IMR-90 (cell line): Measurements from ENCODE around the gene IGIP. TPM values are rescaled to one million over a fixed set of nuclear protein-coding genes. Genes with fewer than 3 reads are reported as not detected.

Experiments
- ATAC-seq: fragments of 200-7000 bp; cut with Tn5 transposase; 2 replicates; pipeline ENCODE4 v1.9.1; 2020; ENCODE audit warnings: low read depth, mild to moderate bottlenecking, moderate library complexity
- BruUV-seq: library from RNA; stranded (reverse); fragments of 400-500 nt; replicated peaks from 2 replicates; lab custom pipeline; 2021; lab: Mats Ljungman, UMichigan
- CTCF ChIA-PET: fragments of 300-600 bp; formaldehyde crosslinking; extraction: SDS; loops from one replicate; lab custom pipeline; 2021; ENCODE audit warnings: antibody characterized with exemption; lab: Yijun Ruan, JAX
- POLR2A ChIA-PET: fragments of 300-600 bp; sonication (Branson Sonifier 250); formaldehyde crosslinking; loops from one replicate; lab custom pipeline; 2022; ENCODE audit warnings: antibody characterized with exemption; ENCODE audit not compliant: unreplicated experiment; lab: Charles Lee
- DNase-seq: peaks from one replicate; pipeline ENCODE4 v3.0.0; 2013
- H2AFZ ChIP-seq: replicated peaks from 2 replicates; pipeline ENCODE3; 2013; ENCODE audit warnings: low read length, mild to moderate bottlenecking; ENCODE audit not compliant: poor library complexity
- H2AK5ac ChIP-seq: 2 replicates; pipeline ENCODE4 v1.6.1; 2013; ENCODE audit warnings: low read depth, low read length, inconsistent platforms
- H2AK9ac ChIP-seq: replicated peaks from 2 replicates; pipeline ENCODE3; 2013; ENCODE audit warnings: mild to moderate bottlenecking, low read depth, low read length, moderate library complexity; ENCODE audit not compliant: poor library complexity
- H2BK120ac ChIP-seq: 2 replicates; pipeline ENCODE4 v1.6.1; 2013; ENCODE audit warnings: low read depth, low read length, inconsistent platforms
- H2BK15ac ChIP-seq: 3 replicates; pipeline ENCODE4 v1.6.1; 2013; ENCODE audit warnings: low read depth, low read length, inconsistent platforms
- H2BK20ac ChIP-seq: 2 replicates; pipeline ENCODE4 v1.6.1; 2013; ENCODE audit warnings: low read depth, mild to moderate bottlenecking, inconsistent platforms, low read length, moderate library complexity
- H2BK5ac ChIP-seq: 2 replicates; pipeline ENCODE4 v1.6.1; 2013; ENCODE audit warnings: mild to moderate bottlenecking, low read depth, low read length, inconsistent platforms; ENCODE audit not compliant: poor library complexity, severe bottlenecking
- H3K14ac ChIP-seq: replicated peaks from 2 replicates; pipeline ENCODE4 v1.6.1; 2013; ENCODE audit warnings: low read depth, low read length, inconsistent platforms
- H3K18ac ChIP-seq: 2 replicates; pipeline ENCODE4 v1.6.1; 2013; ENCODE audit warnings: low read depth, low read length, control low read depth
- H3K23ac ChIP-seq: 2 replicates; pipeline ENCODE4 v1.6.1; 2013; ENCODE audit warnings: low read depth, low read length, inconsistent platforms
- H3K27ac ChIP-seq: 2 replicates; pipeline ENCODE4 v1.5.1; 2013; ENCODE audit warnings: mild to moderate bottlenecking, control low read depth, low read length; ENCODE audit not compliant: insufficient read depth
- H3K27me3 ChIP-seq: 2 replicates; pipeline ENCODE4 v1.6.1; 2013; ENCODE audit warnings: low read length; ENCODE audit not compliant: control insufficient read depth, insufficient read depth
- H3K36me3 ChIP-seq: 2 replicates; pipeline ENCODE4 v1.6.1; 2013; ENCODE audit warnings: low read length, mixed read lengths; ENCODE audit not compliant: control insufficient read depth, insufficient read depth
- H3K4ac ChIP-seq: 2 replicates; pipeline ENCODE4 v1.6.1; 2013; ENCODE audit warnings: low read depth, low read length, inconsistent platforms
- H3K4me1 ChIP-seq: 2 replicates; pipeline ENCODE4 v1.6.1; 2013; ENCODE audit warnings: low read length, mixed read lengths; ENCODE audit not compliant: control insufficient read depth, insufficient read depth
- H3K4me2 ChIP-seq: 2 replicates; pipeline ENCODE4 v1.6.1; 2013; ENCODE audit warnings: low read depth, mild to moderate bottlenecking, control low read depth, low read length, moderate library complexity
- H3K4me3 ChIP-seq: 2 replicates; pipeline ENCODE4 v1.5.1; 2013; ENCODE audit warnings: low read depth, mild to moderate bottlenecking, control low read depth, low read length, moderate library complexity; ENCODE audit not compliant: insufficient read depth
- H3K56ac ChIP-seq: 2 replicates; pipeline ENCODE4 v1.6.1; 2013; ENCODE audit warnings: low read length, inconsistent platforms; ENCODE audit not compliant: insufficient read depth; ENCODE audit errors: extremely low read depth
- H3K79me1 ChIP-seq, 2 experiments: 2 replicates each; pipeline ENCODE4 v1.6.1; 2013; ENCODE audit warnings: low read length in 2 of 2, inconsistent platforms in 1 of 2, low read depth in 1 of 2
- H3K9ac ChIP-seq: 2 replicates; pipeline ENCODE4 v1.6.1; 2013; ENCODE audit warnings: low read depth, low read length, control low read depth
- H3K9me1 ChIP-seq: 2 replicates; pipeline ENCODE4 v1.6.1; 2013; ENCODE audit warnings: low read length, inconsistent platforms; ENCODE audit not compliant: insufficient read depth
- H3K9me3 ChIP-seq: 2 replicates; pipeline ENCODE4 v1.6.1; 2013; ENCODE audit warnings: low read length; ENCODE audit not compliant: control insufficient read depth, insufficient read depth
- H4K20me1 ChIP-seq: 2 replicates; pipeline ENCODE4 v1.6.1; 2013; ENCODE audit warnings: low read length, inconsistent platforms; ENCODE audit not compliant: insufficient read depth
- H4K5ac ChIP-seq: 2 replicates; pipeline ENCODE4 v1.6.1; 2013; ENCODE audit warnings: mild to moderate bottlenecking, low read depth, low read length, control low read depth
- H4K8ac ChIP-seq, 2 experiments: 2 replicates each; pipeline ENCODE4 v1.6.1; 2013; ENCODE audit warnings: low read depth in 2 of 2, low read length in 2 of 2, control low read depth in 1 of 2, inconsistent platforms in 1 of 2
- H4K91ac ChIP-seq: 2 replicates; pipeline ENCODE4 v1.6.1; 2013; ENCODE audit warnings: low read depth, low read length, inconsistent platforms; ENCODE audit not compliant: insufficient read depth
- BHLHE40 ChIP-seq: fragments of 150-350 bp; IDR thresholded peaks from 2 replicates; pipeline ENCODE4 v1.6.1; 2016; ENCODE audit warnings: mild to moderate bottlenecking, low read depth, low read length
- CEBPB ChIP-seq: IDR thresholded peaks from 2 replicates; pipeline ENCODE4 v1.6.1; 2012; ENCODE audit warnings: low read depth, low read length, improper control_type of control experiment
- CHD1 ChIP-seq: IDR thresholded peaks from 2 replicates; pipeline ENCODE4 v1.6.1; 2012; ENCODE audit warnings: low read depth, low read length, improper control_type of control experiment
- FOS ChIP-seq: fragments of 150-350 bp; IDR thresholded peaks from 2 replicates; pipeline ENCODE4 v1.6.1; 2016; ENCODE audit warnings: low read depth, low read length
- MAFK ChIP-seq: IDR thresholded peaks from 2 replicates; pipeline ENCODE4 v1.6.1; 2012; ENCODE audit warnings: low read depth, low read length, improper control_type of control experiment
- MAZ ChIP-seq: IDR thresholded peaks from 2 replicates; pipeline ENCODE4 v1.6.1; 2012; ENCODE audit warnings: low read depth, mild to moderate bottlenecking, low read length, improper control_type of control experiment, moderate library complexity, borderline replicate concordance
- MXI1 ChIP-seq: IDR thresholded peaks from 2 replicates; pipeline ENCODE4 v1.6.1; 2012; ENCODE audit warnings: low read depth, mild to moderate bottlenecking, low read length, moderate library complexity, borderline replicate concordance
- NFE2L2 ChIP-seq: fragments of 150-350 bp; IDR thresholded peaks from 2 replicates; pipeline ENCODE4 v1.6.1; 2016; ENCODE audit warnings: low read depth, mild to moderate bottlenecking, low read length
- POLR2A ChIP-seq: IDR thresholded peaks from 2 replicates; pipeline ENCODE4 v1.6.1; 2012; ENCODE audit warnings: mild to moderate bottlenecking, low read depth, low read length
- RAD21 ChIP-seq: IDR thresholded peaks from 2 replicates; pipeline ENCODE4 v1.6.1; 2012; ENCODE audit warnings: low read length, improper control_type of control experiment
- RCOR1 ChIP-seq: IDR thresholded peaks from 2 replicates; pipeline ENCODE4 v1.6.1; 2012; ENCODE audit warnings: mild to moderate bottlenecking, low read length, improper control_type of control experiment; ENCODE audit not compliant: insufficient replicate concordance
- RFX5 ChIP-seq: IDR thresholded peaks from 2 replicates; pipeline ENCODE4 v1.8.0; 2012; ENCODE audit warnings: low read depth, mild to moderate bottlenecking, low read length, moderate library complexity
- SMC3 ChIP-seq: fragments of 150-350 bp; IDR thresholded peaks from 2 replicates; pipeline ENCODE4 v1.6.1; 2016; ENCODE audit warnings: low read depth, mild to moderate bottlenecking, antibody characterized with exemption, low read length, moderate library complexity
- WGBS, 2 experiments: methylation state at CpG; one replicate each; pipeline versions ENCODE4 v1.1.5 to v1.1.7; 2013; ENCODE audit warnings: missing lambda C conversion rate in 2 of 2; ENCODE audit not compliant: insufficient read length in 1 of 2; ENCODE audit errors: extremely low coverage in 2 of 2; 5-methylcytosine and 5-hydroxymethylcytosine counted together
- dilution Hi-C: fragments of 300-500 bp; cut with HindIII; formaldehyde crosslinking; loops from one replicate; pipeline ENCODE4 v1.14.3; 2018; ENCODE audit warnings: low sequenced_read_pairs; ENCODE audit not compliant: unreplicated experiment
- in situ Hi-C: fragments of 300-500 bp; cut with MboI; formaldehyde crosslinking; loops from 3 replicates; pipeline ENCODE4 v1.14.3; 2019; ENCODE audit warnings: low sequenced_read_pairs, inconsistent platforms, mixed read lengths
- intact Hi-C: fragments of 100-400 bp; cut with micrococcal nuclease; formaldehyde crosslinking; loops from 2 replicates; pipeline ENCODE4 v1.10.0; 2022
- polyA plus RNA-seq, 3 experiments: library from polyadenylated mRNA; depleted of rRNA; stranded (reverse); fragments of >200 nt; gene quantifications; 2 replicates each; pipeline ENCODE4 v1.2.3, GENCODE V29; 2012; ENCODE audit warnings: low replicate concordance in 1 of 3
- total RNA-seq: library from RNA; depleted of rRNA; stranded (reverse); fragments of >200 nt; gene quantifications from 2 replicates; pipeline ENCODE4 v1.2.3, GENCODE V29; 2012
- TF ChIP-seq, protein P1 (sequence below): fragments of 150-350 bp; IDR thresholded peaks from 2 replicates; pipeline ENCODE4 v1.6.1; 2016; ENCODE audit warnings: low read depth, mild to moderate bottlenecking, low read length, moderate library complexity, borderline replicate concordance
- TF ChIP-seq, protein P2 (sequence below): conservative IDR thresholded peaks from 2 replicates; pipeline ENCODE4 v1.5.1; 2012; ENCODE audit warnings: mild to moderate bottlenecking, low read depth, low read length, improper control_type of control experiment
- TF ChIP-seq, protein P3 (sequence below): fragments of 150-350 bp; IDR thresholded peaks from 2 replicates; pipeline ENCODE4 v1.6.1; 2017; ENCODE audit warnings: mild to moderate bottlenecking, antibody characterized with exemption, low read length, low read depth

IGIP gene
- total and polyA plus RNA-seq, 2 of the 4 experiments (the other 2 are of a cell fraction): 1.2 to 5.0 TPM

DNA sequence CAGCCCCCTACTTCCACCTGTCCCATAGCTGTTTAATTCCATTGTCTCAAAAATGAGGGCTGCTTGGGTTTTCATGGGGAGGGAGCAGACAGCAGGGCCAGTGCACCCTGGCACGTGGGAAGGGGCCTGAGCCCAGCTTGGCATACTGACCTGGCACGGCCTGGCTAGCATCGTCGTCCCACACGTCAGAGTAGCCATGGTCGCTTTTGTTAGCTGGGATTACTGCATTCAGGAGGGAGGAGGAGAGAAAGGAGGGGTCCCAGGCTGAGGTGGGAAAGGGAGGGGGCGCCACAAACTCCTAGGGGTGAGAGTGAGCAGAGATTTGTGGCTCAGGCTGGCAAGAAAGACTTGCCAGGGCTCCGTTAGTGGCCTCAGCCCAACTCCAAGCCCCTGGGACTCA is 28.2 kb downstream of the IGIP start:
- dilution Hi-C loops: no loop called here
- H2AFZ ChIP-seq: no peak overlapping the region
- no peaks in the 10 kb centered on the region for H3K36me3 ChIP-seq
- no peak overlapping the region for H3K23ac ChIP-seq
- no peaks in the 10 kb centered on the region; the same call in 1 of the 2 replicates for H4K20me1 ChIP-seq
- no TSS peak for BruUV-seq
- H3K4me3 ChIP-seq: no peak overlapping the region
- H3K4me1 ChIP-seq: no peaks in the 10 kb centered on the region
- H2BK120ac ChIP-seq: no peak overlapping the region
- TF ChIP-seq RCOR1 (no peak), CHD1 (no peak), BHLHE40 (no peak), FOS (no peak), CEBPB (no peak), RAD21 (no peak), MXI1 (no peak), SMC3 (no peak), MAZ (no peak), NFE2L2 (no peak), MAFK (no peak), POLR2A (no peak), RFX5 (no peak)
- TF ChIP-seq, protein P1, sequence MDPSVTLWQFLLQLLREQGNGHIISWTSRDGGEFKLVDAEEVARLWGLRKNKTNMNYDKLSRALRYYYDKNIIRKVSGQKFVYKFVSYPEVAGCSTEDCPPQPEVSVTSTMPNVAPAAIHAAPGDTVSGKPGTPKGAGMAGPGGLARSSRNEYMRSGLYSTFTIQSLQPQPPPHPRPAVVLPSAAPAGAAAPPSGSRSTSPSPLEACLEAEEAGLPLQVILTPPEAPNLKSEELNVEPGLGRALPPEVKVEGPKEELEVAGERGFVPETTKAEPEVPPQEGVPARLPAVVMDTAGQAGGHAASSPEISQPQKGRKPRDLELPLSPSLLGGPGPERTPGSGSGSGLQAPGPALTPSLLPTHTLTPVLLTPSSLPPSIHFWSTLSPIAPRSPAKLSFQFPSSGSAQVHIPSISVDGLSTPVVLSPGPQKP: no peak
- TF ChIP-seq, protein P2, sequence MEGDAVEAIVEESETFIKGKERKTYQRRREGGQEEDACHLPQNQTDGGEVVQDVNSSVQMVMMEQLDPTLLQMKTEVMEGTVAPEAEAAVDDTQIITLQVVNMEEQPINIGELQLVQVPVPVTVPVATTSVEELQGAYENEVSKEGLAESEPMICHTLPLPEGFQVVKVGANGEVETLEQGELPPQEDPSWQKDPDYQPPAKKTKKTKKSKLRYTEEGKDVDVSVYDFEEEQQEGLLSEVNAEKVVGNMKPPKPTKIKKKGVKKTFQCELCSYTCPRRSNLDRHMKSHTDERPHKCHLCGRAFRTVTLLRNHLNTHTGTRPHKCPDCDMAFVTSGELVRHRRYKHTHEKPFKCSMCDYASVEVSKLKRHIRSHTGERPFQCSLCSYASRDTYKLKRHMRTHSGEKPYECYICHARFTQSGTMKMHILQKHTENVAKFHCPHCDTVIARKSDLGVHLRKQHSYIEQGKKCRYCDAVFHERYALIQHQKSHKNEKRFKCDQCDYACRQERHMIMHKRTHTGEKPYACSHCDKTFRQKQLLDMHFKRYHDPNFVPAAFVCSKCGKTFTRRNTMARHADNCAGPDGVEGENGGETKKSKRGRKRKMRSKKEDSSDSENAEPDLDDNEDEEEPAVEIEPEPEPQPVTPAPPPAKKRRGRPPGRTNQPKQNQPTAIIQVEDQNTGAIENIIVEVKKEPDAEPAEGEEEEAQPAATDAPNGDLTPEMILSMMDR: no peak
- TF ChIP-seq, protein P3, sequence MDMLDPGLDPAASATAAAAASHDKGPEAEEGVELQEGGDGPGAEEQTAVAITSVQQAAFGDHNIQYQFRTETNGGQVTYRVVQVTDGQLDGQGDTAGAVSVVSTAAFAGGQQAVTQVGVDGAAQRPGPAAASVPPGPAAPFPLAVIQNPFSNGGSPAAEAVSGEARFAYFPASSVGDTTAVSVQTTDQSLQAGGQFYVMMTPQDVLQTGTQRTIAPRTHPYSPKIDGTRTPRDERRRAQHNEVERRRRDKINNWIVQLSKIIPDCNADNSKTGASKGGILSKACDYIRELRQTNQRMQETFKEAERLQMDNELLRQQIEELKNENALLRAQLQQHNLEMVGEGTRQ: no peak
- H4K91ac ChIP-seq: no peak overlapping the region
- ChIA-PET CTCF (interaction anchor here (0.7 kb wide), 1 partner anchor 46 kb away, joined by 3 read pairs; no protein-coding TSS in a partner anchor), POLR2A (no interaction called here)
- intact Hi-C loops: no loop called here
- H2AK9ac ChIP-seq: no peak overlapping the region
- no peaks in the 10 kb centered on the region for H3K9me1 ChIP-seq
- no peak overlapping the region for H3K4ac ChIP-seq
- H3K9me3 ChIP-seq: no peaks in the 10 kb centered on the region
- H2BK15ac ChIP-seq: no peak overlapping the region
- no peak overlapping the region for H3K9ac ChIP-seq
- ATAC-seq (no peak), DNase-seq (no peak)
- no peak overlapping the region for H3K14ac ChIP-seq
- H3K4me2 ChIP-seq: no peak overlapping the region
- H2BK20ac ChIP-seq: no peak overlapping the region
- no peak overlapping the region for H2AK5ac ChIP-seq
- H3K18ac ChIP-seq: no peak overlapping the region
- H3K27ac ChIP-seq: no peak overlapping the region
- H3K79me1 ChIP-seq: peaks cover 3% of the 10 kb centered on the region in 2 experiments; a peak in 2 of 4 replicates
- in situ Hi-C loops: no loop called here
- H4K8ac ChIP-seq: no peak overlapping the region
- no peak overlapping the region for H2BK5ac ChIP-seq
- H3K27me3 ChIP-seq: no peaks in the 10 kb centered on the region; the same call in 1 of the 2 replicates
- H3K56ac ChIP-seq: no peak overlapping the region
- WGBS, 2 experiments: 29% methylated on average over 5 of the region's 8 CpGs; no CpG with 5 or more reads in 1 of the 2 experiments
- no peak overlapping the region for H4K5ac ChIP-seq
